Activated CD4-positive, alpha-beta T cell treated with anti-CD3 and anti-CD28 coated beads, Interleukin-2, amount 50 U/mL, for 16 hours (primary cell): ENCODE results near the gene ANO3.
"Not testable (repeated sequence)": the region's sequence is repeated elsewhere in the genome, so short reads cannot be mapped to it uniquely, and the experiment has no call there.

Source experiments
- DNase-seq: peaks from one replicate; pipeline ENCODE4 v3.0.0-alpha.2; 2020

Gene ANO3

GRCh38 chr11:26579683-26580082 is 247.8 kb downstream of the ANO3 start:
- no peak for DNase-seq

GRCh38 chr11:26580929-26581328 is 249.0 kb downstream of the ANO3 start:
- no peak for DNase-seq

GRCh38 chr11:26583550-26583949 is 251.6 kb downstream of the ANO3 start:
- DNase-seq = no peak

GRCh38 chr11:26584818-26585217 is 252.9 kb downstream of the ANO3 start:
- DNase-seq = no peak

- no peak for DNase-seq
Measured at GRCh38 chr11:26587073-26587472, 255.1 kb downstream of the ANO3 start.

GRCh38 chr11:26593691-26594090 is 261.8 kb downstream of the ANO3 start:
- no peak for DNase-seq

- DNase-seq = not testable (repeated sequence)
Measured at GRCh38 chr11:26595207-26595865, 263.4 kb downstream of the ANO3 start.

- DNase-seq = not testable (repeated sequence)
Measured at GRCh38 chr11:26597049-26597689, 265.2 kb downstream of the ANO3 start.

- no peak for DNase-seq
Measured at GRCh38 chr11:26597899-26598298, 266.0 kb downstream of the ANO3 start.

GRCh38 chr11:26599425-26599824 is 267.5 kb downstream of the ANO3 start:
- DNase-seq = no peak

GRCh38 chr11:26599876-26600434 is 268.0 kb downstream of the ANO3 start:
- no peak for DNase-seq

GRCh38 chr11:26607725-26608506 is 276.0 kb downstream of the ANO3 start:
- no peak for DNase-seq

- DNase-seq = no peak
Measured at GRCh38 chr11:26608507-26609146, 276.7 kb downstream of the ANO3 start.

GRCh38 chr11:26613759-26614158 is 281.8 kb downstream of the ANO3 start:
- no peak for DNase-seq

GRCh38 chr11:26618441-26618840 is 286.5 kb downstream of the ANO3 start:
- no peak for DNase-seq

GRCh38 chr11:26620282-26621045 is 288.5 kb downstream of the ANO3 start:
- DNase-seq = no peak

- DNase-seq = no peak
Measured at GRCh38 chr11:26621132-26621531, 289.2 kb downstream of the ANO3 start.

- no peak for DNase-seq
Measured at GRCh38 chr11:26622181-26622580, 290.3 kb downstream of the ANO3 start.

- DNase-seq = no peak
Measured at GRCh38 chr11:26623076-26623659, 291.2 kb downstream of the ANO3 start.

- no peak for DNase-seq
Measured at GRCh38 chr11:26626346-26626745, 294.4 kb downstream of the ANO3 start.

GRCh38 chr11:26632691-26633159 is 300.8 kb downstream of the ANO3 start:
- DNase-seq = no peak

- not testable (repeated sequence) for DNase-seq
Measured at GRCh38 chr11:26643314-26643713, 311.4 kb downstream of the ANO3 start.
